AG04449 (cell line): ENCODE results near the gene CYB5R3.
"Not testable (repeated sequence)": the region's sequence is repeated elsewhere in the genome, so short reads cannot be mapped to it uniquely, and the experiment has no call there.

Experiments used
- CTCF ChIA-PET: fragments of 350-600 bp; formaldehyde crosslinking; extraction: SDS; loops from one replicate; lab custom pipeline; 2021; ENCODE audit warnings: antibody characterized with exemption; lab: Yijun Ruan, JAX
- POLR2A ChIA-PET: fragments of 400-600, 350-600 bp; formaldehyde crosslinking; extraction: SDS; loops from one replicate; lab custom pipeline; 2020; ENCODE audit warnings: antibody characterized with exemption, inconsistent platforms; lab: Yijun Ruan, JAX
- DNase-seq: peaks from one replicate; pipeline ENCODE4 v3.0.0-alpha.2; 2010; ENCODE audit warnings: low read depth, low spot score
- H3K4me3 ChIP-seq: 2 replicates; pipeline ENCODE4 v1.5.1; 2011; ENCODE audit warnings: low read depth, mild to moderate bottlenecking, control low read depth, low read length
- CTCF ChIP-seq: IDR thresholded peaks from one replicate; pipeline ENCODE4 v1.5.1; 2011; ENCODE audit warnings: mild to moderate bottlenecking, moderate library complexity, low read length, control low read depth, inconsistent platforms; ENCODE audit not compliant: insufficient read depth; ENCODE audit errors: missing control alignments

Gene CYB5R3

GRCh38 chr22:42619261-42620063 is 29.7 kb downstream of the CYB5R3 start:
- DNase-seq = no peak
- POLR2A ChIA-PET = no interaction called here
- H3K4me3 ChIP-seq = no peak overlapping the region
- TF ChIP-seq CTCF = no peak
- CTCF ChIA-PET = interaction anchor here (0.8 to 1.6 kb wide), 3 partner anchors 10 to 200 kb away, joined by 3 to 8 read pairs (median 3); no protein-coding TSS in a partner anchor

- no peak overlapping the region for H3K4me3 ChIP-seq
- no peak for DNase-seq
- POLR2A ChIA-PET = no interaction called here
- no peak for TF ChIP-seq CTCF
- CTCF ChIA-PET = interaction anchor here (1.0 kb wide), 1 partner anchor 196 kb away, joined by 3 read pairs; no protein-coding TSS in a partner anchor
Measured at GRCh38 chr22:42617155-42617983, 31.8 kb downstream of the CYB5R3 start.

GRCh38 chr22:42615860-42616175 is 33.4 kb downstream of the CYB5R3 start:
- ChIA-PET CTCF (interaction anchor here (1.0 to 2.2 kb wide), 3 partner anchors 20 to 206 kb away, joined by 3 to 8 read pairs (median 3); no protein-coding TSS in a partner anchor), POLR2A (interaction anchor here (0.6 to 2.0 kb wide), 13 partner anchors 10 to 949 kb away, joined by 3 to 15 read pairs (median 4); partner anchors contain the start of genes ARFGAP3 and CYB5R3)
- not testable (repeated sequence) for DNase-seq
- H3K4me3 ChIP-seq = peak overlapping the region; percentile 32

GRCh38 chr22:42615092-42615859 is 33.9 kb downstream of the CYB5R3 start:
- H3K4me3 ChIP-seq = peak overlapping the region; percentile 32
- CTCF ChIA-PET = interaction anchor here (1.0 to 2.2 kb wide), 3 partner anchors 21 to 206 kb away, joined by 3 to 8 read pairs (median 3); no protein-coding TSS in a partner anchor
- no peak for TF ChIP-seq CTCF
- peak; percentile 97 for DNase-seq
- POLR2A ChIA-PET = interaction anchor here (0.6 to 2.0 kb wide), 18 partner anchors 9 to 948 kb away, joined by 3 to 15 read pairs (median 4); partner anchors contain the start of genes ARFGAP3 and CYB5R3

DNA sequence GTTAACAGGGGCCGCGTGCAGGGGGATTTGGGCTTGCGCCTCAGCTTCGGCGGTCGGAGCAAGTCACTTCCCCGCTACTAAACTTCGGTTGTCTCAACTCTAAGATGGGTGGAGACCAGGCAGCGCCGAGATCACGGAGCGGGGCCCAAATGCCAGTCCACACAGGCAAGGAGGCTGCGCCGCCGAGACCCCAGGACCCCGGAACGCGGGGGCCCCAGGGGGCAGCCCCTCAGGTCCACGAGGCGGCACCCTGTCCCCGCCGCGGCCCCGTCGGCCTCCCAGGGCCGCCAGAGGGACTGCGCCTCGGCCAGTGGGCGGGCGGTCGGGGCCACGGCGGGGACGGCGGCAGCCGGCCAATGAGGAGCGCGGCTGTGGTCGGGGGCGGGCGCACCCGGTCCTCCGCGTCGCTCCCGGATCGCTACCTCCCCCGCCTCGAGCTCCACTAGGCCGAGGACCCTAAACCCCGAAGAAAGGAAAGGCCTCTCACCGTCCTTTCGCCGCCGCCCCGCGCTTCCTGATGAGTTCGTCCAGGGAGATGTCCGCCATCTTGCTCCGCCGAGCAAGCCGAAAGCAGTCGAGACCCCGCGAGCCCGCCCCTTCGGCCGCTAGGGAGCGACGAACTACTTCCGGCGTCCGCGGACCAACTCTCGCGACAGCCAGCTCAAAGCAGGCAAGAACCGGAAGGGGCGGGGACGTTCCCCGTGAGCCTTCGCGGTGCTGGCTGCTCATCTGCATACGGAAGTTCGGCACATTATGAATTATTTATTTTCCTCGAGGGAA is 34.7 kb downstream of the CYB5R3 start, which contains the start of gene POLDIP3:
Gene POLDIP3, minus strand, starts transcription at position 572 of the 780 bp plus-strand sequence. Its CDS starts 26 bp downstream, at position 546.
- peak; percentile 52 for TF ChIP-seq CTCF
- H3K4me3 ChIP-seq = peak within 1 kb of the TSS; percentile 80
- peak; percentile 79 for DNase-seq
- ChIA-PET CTCF (interaction anchor here (2.2 kb wide), 1 partner anchor 22 kb away, joined by 8 read pairs; no protein-coding TSS in a partner anchor), POLR2A (interaction anchor here (0.7 to 2.0 kb wide), 15 partner anchors 8 to 947 kb away, joined by 3 to 15 read pairs (median 4); partner anchors contain the start of genes ARFGAP3 and CYB5R3)
